ENCODE results near the gene HCFC1R1.

- TF ChIP-seq CTCF (IDR thresholded peaks at IDR 0.05 in 4 of 5, conservative IDR thresholded peaks at IDR 0.05 in 1 of 5) = no peak
- no peak for TF ChIP-seq POLR2A (IDR thresholded peaks at IDR 0.05)
Observed at GRCh38 chr16:3045758-3046640, 22.3 kb upstream of the HCFC1R1 start, which contains the start of gene MMP25.

All from gastrocnemius medialis (tissue), 4 donors.